GM08714 (cell line): Measurements from ENCODE around the gene SOD2.
A peak's percentile ranks its signal among the peaks of the same experiment; 100 is the strongest.
"Not testable (repeated sequence)": the region's sequence is repeated elsewhere in the genome, so short reads cannot be mapped to it uniquely, and the experiment has no call there.

Experiments
- H3K4me3 ChIP-seq: fragments of 200-500 bp; sonication (Bioruptor generic); 2 replicates; pipeline ENCODE4 v1.5.1; 2014; ENCODE audit warnings: mild to moderate bottlenecking, low read length, inconsistent platforms
- ZNF274 ChIP-seq: IDR thresholded peaks from 2 replicates; pipeline ENCODE4 v1.6.1; 2012; ENCODE audit warnings: mild to moderate bottlenecking, low read depth, low read length

The SOD2 gene

DNA sequence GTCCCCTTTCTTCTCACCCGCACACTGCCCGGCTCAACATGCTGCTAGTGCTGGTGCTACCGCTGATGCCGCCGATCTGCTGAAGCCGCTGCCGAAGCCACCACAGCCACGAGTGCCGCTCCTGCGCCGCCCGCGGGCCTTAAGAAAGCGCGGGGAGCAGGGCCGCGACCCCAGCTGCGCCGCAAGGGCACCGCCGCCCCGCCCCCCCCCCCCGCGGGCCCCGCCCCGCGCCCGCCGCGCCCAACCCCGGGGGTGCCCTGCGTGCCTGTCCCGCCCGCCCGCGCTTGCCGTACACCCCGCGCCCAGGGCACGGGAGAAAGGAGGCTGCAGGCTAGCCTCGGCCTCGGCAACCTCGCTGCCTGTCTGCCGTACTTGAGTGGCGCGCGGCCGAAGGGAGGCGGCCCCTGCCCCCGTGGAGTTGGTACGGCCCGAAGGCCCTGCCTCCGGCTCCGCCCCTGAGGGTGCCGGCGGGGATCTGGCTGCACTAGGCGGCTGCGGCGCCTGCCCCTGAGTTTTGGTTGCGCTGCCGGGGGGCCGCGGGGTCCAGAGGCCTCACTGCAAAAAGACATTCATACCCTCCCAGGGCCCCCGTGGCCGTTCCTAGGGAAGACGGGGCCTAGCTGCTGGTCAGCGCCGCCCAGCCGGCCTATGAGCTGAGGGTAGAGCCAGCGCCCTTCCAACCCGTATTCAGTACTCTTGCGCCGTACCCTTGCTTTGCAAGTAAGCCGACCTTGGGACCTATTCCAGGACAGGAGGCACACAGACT, at the start of gene SOD2:
TSS of gene SOD2 (minus strand) at position 114 of the 766 bp plus-strand sequence. CDS start at position 40, 74 bp downstream.
- no peak for TF ChIP-seq ZNF274
- H3K4me3 ChIP-seq, result peak within 1 kb of the TSS; percentile 78

DNA sequence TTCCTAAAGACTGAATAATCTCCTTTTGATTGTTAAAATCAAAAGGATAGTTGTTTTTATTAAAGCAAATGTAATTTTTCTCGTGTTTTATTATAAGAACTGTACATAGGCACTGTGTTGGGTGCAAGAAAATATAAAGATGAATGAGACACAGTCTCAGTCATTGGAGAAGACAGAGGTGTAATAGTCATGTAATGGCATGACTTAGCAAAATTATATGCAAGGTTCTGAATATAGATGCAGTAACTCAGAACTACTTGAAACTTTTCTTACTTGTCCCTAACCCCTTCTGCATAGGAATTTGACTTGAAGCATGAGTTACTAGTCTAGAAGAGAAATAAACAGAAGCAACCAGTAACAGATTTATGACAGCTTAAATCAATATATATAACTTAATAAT, 49.1 kb upstream of the SOD2 start:
- TF ChIP-seq ZNF274, result no peak
- no peak overlapping the region for H3K4me3 ChIP-seq

DNA sequence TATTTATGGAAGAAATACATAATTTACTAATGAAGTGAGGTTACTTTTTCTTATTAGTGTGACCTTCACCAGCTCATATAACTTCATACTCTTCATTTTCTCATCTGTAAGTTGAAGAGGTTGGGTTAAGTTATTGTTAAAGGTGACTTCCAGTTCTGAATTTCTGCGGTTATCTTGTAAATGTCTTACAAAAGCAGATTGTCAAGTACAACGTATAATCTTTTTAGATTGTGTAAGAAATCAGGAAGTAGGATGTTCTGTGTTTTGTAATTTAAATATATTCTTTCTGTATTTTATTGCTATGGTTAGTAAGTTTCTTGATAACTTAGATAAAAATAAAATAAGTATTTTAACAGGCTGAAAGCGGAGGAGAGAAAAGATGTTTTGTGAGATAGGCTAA, 46.3 kb upstream of the SOD2 start:
- no peak overlapping the region for H3K4me3 ChIP-seq
- no peak for TF ChIP-seq ZNF274

DNA sequence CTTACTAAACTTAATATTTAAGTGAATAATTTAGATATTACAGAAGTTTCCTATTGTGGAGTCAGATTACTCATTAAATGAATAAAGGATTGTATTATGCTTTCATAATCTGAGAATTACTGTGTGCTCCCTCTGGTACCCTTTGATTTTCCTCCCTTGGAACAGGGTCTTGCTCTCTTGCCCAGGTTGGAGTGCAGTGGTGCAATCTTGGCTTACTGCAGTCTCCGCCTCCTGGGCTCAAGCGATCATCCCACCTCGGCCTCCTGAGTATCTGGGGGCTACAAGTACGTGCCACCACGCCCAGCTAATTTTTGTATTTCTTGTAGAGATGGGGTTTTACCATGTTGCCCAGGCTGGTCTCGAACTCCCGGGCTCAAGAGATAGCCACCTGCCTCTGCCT, 43.9 kb upstream of the SOD2 start:
- no peak for TF ChIP-seq ZNF274
- H3K4me3 ChIP-seq, result no peak overlapping the region

DNA sequence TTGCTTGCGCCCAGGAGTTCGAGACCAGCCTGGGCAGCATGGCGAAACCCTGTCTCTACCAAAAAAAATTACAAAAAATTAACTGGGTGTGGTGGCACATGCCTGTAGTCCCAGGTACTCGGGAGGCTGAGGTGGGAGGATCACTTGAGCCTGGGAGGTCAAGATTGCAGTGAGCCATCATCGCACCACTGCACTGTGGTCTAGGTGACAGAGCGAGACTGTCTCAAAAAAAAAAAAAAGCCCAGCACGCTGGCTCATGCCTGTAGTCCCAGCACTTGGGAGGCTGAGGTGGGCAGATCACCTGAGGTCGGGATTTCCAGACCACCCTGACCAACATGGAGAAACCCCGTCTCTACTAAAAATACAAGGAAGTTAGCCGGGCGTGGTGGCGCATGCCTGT, 40.4 kb upstream of the SOD2 start:
- H3K4me3 ChIP-seq, result not testable (repeated sequence)

DNA sequence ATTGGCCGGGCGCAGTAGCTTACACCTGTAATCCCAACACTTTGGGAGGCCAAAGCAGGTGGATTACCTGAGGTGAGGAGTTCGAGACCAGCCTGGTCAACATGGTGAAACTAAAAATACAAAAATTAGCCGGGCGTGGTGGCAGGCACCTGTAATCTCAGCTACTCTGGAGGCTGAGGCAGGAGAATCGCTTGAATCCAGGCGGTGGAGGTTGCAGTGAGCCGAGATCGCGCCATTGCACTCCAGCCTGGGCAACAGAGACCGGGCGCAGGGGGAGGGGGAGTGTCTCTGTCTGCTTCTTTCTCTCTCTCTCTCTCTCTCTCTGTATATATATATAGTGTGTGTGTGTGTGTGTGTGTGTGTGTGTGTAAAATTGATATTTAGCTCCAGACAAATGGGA, 39.5 kb upstream of the SOD2 start:
- H3K4me3 ChIP-seq, result not testable (repeated sequence)

DNA sequence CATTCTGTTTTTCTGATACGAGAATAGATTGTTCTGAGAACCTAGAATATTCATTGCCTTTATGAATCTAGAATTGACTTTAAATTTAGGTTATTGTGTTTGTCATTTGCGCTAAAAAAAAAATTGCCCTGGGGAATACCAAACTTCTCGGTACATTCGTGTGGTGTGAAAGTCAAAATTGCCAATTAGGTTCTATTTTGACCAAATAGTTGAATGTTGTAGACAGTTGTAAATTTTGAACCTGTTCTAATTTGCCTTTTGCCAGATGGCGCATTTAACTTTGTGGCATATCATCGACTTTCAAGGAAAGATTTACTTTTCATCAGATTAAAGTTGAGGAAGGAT, 37.3 kb upstream of the SOD2 start:
- no peak for TF ChIP-seq ZNF274
- H3K4me3 ChIP-seq, result peak overlapping the region; percentile 88; the same call in 1 of the 2 replicates

DNA sequence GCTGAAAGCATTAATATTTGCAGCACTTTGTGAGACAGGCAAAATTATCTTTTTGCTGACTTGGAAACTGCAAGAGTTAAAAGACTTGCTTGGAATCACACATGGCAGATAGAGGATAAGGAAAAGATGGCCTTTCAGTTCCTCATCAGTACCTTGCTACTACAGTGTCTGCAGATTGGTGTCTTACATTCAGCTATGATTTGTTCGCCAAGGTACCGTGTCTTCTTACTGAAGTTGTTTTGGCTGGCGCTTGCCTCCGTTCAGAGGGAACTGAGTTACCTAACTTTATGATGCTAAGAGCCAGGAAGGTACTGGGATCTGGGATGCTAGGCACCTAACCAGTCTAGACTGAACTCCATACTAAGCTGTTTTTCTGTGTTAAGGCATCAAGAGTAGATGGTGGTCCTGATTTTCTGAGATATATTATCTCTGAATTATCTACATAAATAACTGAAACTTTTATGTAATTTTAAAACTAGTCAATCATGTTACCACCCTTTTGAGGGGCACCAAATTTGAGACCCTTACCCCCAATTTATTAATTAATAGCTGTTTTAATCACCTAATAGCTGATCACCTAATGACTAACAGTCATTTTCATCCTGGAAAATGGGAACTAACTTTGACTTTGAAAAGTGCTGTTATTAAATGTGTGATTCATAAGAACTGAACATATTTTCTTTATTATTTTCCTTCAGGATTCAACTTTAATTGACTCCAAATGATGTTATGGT, 36.7 kb upstream of the SOD2 start:
- TF ChIP-seq ZNF274, result no peak
- peak overlapping the region; percentile 88 for H3K4me3 ChIP-seq

DNA sequence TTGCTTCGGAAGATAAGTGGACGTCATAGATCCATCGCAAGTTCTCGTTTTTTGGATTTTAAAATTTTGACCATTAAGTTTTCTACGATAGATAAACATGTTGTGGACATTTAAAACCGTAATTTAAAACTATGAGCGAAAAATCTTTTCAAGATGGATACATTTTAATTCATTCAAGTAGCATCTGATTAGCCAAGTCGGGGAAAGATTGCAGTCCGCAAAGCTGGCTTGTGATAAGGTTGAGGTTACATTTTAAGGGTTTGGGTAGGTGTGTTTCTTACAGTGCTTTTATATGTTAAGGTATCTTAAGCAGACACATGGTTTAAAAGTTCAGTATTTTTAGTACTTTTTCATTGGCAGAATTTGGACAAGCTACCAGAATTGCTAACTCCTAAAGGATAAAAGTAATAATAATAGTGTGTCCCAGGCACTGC, 35.5 kb upstream of the SOD2 start:
- H3K4me3 ChIP-seq, result peak overlapping the region; percentile 88; the same call in 1 of the 2 replicates

DNA sequence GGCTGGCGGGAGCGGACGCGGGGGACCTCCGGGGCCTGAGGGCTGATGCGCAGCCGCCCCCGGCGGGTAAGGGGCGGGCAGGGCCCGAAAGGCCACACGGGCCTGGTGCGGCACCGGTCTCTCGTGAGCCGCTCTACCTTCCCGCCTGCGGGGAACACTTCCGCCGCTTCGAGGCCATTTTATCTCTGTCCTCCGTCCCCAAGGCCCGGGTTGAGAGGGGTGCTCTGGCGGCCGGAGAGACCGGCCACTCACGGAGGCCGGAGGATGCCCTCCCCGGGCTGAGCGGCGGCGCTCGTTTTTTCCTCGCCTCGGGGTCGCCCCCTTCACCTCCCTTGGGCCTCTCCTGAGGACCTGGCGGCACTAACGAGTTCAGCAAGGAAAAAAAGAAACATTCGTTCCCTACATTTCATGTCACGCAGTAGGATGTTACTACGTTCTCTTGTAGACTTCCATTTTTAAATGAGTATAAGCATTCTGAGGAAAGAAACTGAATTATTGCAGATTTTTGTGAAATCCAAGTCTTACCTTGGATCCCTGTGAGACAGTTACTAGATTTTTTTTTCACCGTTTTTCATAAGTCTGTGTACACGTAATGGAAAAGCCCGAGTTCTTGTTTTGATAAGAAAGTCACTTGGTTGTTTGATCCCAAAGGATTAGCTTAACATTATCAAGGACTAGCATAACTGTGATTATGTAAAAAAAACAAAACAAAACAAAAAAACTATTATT, 34.8 kb upstream of the SOD2 start:
- no peak for TF ChIP-seq ZNF274

More for the DNA sequence above, 35.5 kb upstream of the SOD2 start:
- TF ChIP-seq ZNF274, result no peak

DNA sequence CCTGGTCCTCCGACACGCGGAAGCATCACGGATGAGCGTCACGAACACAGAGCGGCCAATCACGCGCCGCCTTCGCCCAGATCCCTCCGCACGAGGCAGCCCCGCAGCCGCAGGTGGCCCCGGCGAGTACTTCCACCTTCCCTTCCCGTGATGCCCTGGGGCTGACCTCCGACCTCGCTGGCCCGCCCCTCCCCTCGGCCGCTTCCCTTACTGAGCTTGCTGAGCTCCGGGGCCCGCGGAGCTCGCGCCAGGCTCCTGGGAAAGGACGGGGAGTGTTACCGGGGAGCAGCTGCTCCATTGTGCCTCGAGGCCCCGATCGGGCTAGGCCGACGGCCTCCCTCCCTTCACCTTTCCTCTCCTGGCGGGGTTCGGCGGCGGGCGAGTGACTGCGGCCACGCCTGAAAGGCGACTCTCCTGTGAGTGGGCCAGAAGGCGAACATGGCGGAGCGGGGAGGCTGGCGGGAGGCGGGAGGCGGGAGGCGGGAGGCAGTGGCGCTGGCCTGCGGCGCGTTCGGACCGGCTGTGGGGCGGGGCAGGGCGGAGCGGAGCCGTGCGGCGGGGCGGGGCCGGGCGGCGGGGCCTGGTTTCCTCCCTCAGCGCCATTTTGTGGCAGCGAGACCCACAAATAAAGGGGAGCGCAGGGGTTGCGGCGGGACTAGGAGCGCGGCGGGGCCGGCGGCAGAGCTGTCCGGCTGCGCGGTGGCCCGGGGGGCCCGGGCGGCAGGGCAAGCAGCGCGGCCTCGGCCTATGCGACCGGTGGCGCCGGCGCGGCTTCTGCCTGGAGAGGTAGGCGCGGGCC, 34.1 kb upstream of the SOD2 start, which contains the start of gene WTAP:
TSS of gene WTAP (plus strand) at position 589 of the 799 bp plus-strand sequence. CDS start 8,760 bp downstream, outside the sequence.
- H3K4me3 ChIP-seq, result peak within 1 kb of the TSS; percentile 88
- TF ChIP-seq ZNF274, result no peak

More for the DNA sequence above, 34.8 kb upstream of the SOD2 start:
- H3K4me3 ChIP-seq, result peak overlapping the region; percentile 88

DNA sequence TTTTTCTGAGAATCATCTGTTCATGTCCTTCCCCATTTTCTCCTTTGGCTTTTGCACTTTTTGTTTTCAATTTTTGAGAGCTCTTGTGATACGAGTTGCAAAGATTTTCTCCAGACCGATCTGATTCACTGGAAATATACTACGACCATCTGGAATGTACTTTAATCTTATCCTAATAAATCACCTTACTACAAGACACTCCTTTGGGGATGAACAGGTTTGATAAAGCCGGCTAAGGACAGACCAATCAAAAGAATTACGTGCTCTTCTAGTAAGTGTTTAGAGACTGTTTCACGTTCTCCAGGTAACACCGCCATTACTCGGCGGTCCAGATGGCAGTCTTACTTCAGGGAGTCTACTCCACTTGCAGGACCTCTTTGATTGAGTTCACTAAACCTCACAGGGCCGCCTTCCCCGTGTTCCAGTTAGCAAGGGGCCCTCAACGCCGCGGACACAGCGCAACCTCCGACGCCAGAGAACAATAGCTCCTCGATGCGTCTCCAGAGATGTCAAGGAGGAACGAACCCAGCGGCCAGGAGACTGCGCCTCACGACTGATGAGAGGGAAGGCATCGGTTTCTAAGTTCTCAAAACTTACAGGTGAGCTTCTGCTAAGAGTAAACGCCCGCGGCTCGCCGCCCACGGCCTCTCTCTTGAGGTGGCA, 33.3 kb upstream of the SOD2 start:
- H3K4me3 ChIP-seq, result peak overlapping the region; percentile 66
- TF ChIP-seq ZNF274, result no peak

DNA sequence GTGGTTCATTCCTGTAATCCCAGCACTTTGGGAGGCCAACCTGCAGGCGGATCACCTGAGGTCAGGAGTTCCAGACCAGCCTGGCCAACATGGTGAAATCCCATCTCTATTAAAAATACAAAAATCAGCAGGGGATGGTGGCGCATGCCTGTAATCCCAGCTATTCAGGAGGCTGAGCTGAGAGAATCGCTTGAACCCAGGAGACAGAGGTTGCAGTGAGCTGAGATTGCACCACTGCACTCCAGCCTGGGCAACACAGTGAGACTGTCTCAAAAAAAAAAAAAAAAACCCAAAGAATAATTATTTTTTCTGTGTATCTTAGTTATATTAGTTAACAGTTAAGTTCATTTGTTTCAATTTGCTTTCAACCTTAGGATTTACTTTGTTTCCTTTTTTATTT, 32.2 kb upstream of the SOD2 start:
- not testable (repeated sequence) for H3K4me3 ChIP-seq
